Adipocyte (in vitro differentiated cells): ENCODE measurements around the gene HSF5.

Experiments used
- DNase-seq: peaks from one replicate; pipeline ENCODE4 v3.0.0-alpha.2; 2015; ENCODE audit warnings: low read depth
- H3K27me3 ChIP-seq: replicated peaks from 2 replicates; pipeline ENCODE4 v1.7.0; 2013; ENCODE audit warnings: mild to moderate bottlenecking, low read length, moderate library complexity; ENCODE audit not compliant: control insufficient read depth, insufficient read depth
- H3K36me3 ChIP-seq: 2 replicates; pipeline ENCODE4 v1.7.0; 2013; ENCODE audit warnings: low read length, mild to moderate bottlenecking, moderate library complexity; ENCODE audit not compliant: control insufficient read depth, insufficient read depth, severe bottlenecking
- H3K4me1 ChIP-seq: 2 replicates; pipeline ENCODE4 v1.7.0; 2013; ENCODE audit warnings: mild to moderate bottlenecking, low read length, moderate library complexity; ENCODE audit not compliant: control insufficient read depth, insufficient read depth
- H3K4me3 ChIP-seq: 2 replicates; pipeline ENCODE4 v1.7.0; 2013; ENCODE audit warnings: mild to moderate bottlenecking, low read length, moderate library complexity
- H3K9ac ChIP-seq: 2 replicates; pipeline ENCODE4 v1.7.0; 2013; ENCODE audit warnings: mild to moderate bottlenecking, low read length, moderate library complexity
- H3K9me3 ChIP-seq: 2 replicates; pipeline ENCODE4 v1.7.0; 2013; ENCODE audit warnings: mild to moderate bottlenecking, low read length, moderate library complexity; ENCODE audit not compliant: control insufficient read depth

Gene HSF5

DNA sequence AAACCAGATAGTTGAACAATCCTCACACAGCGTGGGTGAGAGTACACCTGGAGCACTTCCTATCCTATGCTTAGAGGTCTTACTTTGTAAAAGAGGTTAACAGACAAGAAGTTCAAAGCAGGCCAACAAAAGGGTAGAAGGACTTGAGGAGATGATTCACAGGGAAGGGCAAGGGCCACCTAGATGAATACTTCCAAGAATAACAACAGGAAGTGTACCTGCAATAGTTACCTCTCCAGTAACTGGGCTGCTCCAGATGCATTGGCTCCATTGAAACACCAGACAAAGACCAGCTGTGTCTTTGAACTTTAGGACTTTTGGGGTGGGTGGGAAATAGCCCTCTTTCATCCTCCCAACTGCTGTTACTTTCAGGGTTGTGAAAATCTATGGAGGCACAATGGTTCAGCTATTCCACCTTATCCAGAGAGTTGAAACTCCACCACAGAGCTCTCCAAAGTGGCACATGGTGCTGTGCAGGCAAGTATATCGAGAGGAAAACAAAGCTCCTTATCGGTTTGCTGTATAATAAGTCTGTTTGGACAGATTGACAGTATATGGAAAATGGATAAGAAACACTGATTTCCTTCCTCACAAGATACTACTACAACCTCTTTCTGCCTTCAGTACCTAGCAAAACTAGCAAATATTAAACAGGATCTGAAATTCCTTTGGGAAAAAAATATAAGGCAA, 93.5 kb downstream of the HSF5 start:
- Histone ChIP-seq H3K36me3 (no peaks in the 10 kb centered on the region), H3K4me3 (no peak overlapping the region)

GRCh38 chr17:58391302-58391984, 96.8 kb downstream of the HSF5 start:
- Histone ChIP-seq H3K4me1 (no peaks in the 10 kb centered on the region), H3K27me3 (peaks cover 55% of the 10 kb centered on the region), H3K9ac (no peak overlapping the region), H3K36me3 (no peaks in the 10 kb centered on the region), H3K4me3 (no peak overlapping the region), H3K9me3 (no peaks in the 10 kb centered on the region)
- no peak for DNase-seq

More for the DNA sequence above, 93.5 kb downstream of the HSF5 start:
- peaks cover 49% of the 10 kb centered on the region for H3K27me3 ChIP-seq
- H3K9ac ChIP-seq = no peak overlapping the region
- no peaks in the 10 kb centered on the region for H3K4me1 ChIP-seq
- H3K9me3 ChIP-seq = no peaks in the 10 kb centered on the region
- no peak for DNase-seq

DNA sequence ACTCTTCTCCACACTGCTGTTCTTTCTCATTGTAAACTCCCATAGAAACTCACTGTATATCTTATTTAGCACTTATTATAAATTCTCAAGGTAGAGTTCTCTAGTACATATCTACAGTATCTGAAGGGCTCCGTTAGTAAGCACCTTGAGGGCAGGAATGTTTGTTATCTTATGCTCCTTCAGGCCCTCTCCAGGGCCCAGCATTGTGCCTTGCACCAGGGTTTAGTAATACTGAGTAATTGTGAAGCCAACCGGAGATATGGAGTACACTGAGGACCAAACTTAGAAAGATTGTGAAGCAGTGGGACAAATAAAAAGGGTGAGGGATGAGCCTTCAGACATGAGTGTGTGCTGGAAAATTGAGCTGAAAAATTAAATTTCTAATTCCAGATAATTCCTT, 97.3 kb downstream of the HSF5 start:
- DNase-seq = no peak
- Histone ChIP-seq H3K4me3 (no peak overlapping the region), H3K4me1 (no peaks in the 10 kb centered on the region), H3K27me3 (peaks cover 53% of the 10 kb centered on the region), H3K9ac (no peak overlapping the region), H3K36me3 (no peaks in the 10 kb centered on the region), H3K9me3 (no peaks in the 10 kb centered on the region)

- Histone ChIP-seq H3K4me1 (no peaks in the 10 kb centered on the region), H3K36me3 (no peaks in the 10 kb centered on the region), H3K4me3 (no peak overlapping the region), H3K9ac (no peak overlapping the region), H3K27me3 (peaks cover 58% of the 10 kb centered on the region), H3K9me3 (no peaks in the 10 kb centered on the region)
- no peak for DNase-seq
Observed at GRCh38 chr17:58388302-58389190, 99.7 kb downstream of the HSF5 start.

DNA sequence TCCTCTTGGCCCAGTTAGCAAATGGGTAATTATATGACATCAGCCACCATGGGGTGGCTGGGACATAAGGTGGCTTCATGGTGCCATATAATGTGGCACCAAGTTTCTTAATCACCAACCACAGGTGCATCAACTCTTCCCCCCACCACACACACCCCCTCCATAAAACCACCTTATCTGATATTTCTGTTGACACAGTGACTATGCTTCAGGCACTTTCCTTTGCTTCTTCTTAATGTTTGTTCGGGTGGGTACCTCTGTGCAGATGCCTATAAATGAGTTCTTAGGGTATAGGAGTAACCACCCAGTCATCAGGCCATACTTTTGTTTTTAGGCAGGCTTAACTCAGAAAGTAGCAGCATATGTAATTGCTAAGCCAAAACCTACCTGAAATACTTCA, 100.4 kb downstream of the HSF5 start:
- no peaks in the 10 kb centered on the region for H3K9me3 ChIP-seq
- no peak overlapping the region for H3K4me3 ChIP-seq
- H3K4me1 ChIP-seq = no peaks in the 10 kb centered on the region
- H3K36me3 ChIP-seq = no peaks in the 10 kb centered on the region
- H3K27me3 ChIP-seq = peaks cover 59% of the 10 kb centered on the region
- no peak overlapping the region for H3K9ac ChIP-seq
- DNase-seq = no peak

DNA sequence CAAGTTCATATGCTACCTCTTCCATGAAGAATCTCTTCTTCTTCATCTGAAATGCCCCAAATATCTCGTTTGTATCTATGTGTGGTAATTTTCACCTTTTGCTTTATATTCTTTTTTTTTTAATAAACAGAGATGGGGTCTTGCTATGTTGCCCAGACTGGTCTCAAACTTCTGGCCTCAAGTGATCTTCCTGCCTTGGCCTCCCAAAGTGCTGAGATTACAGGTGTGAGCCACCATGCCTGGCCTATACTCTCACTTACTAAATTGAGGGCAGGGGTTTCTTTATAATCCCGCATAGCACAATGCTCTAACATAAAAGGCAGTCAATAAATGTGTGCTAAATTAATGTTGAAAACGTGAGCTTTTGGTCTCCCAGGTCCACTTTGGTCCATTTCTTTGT, 101.5 kb downstream of the HSF5 start:
- Histone ChIP-seq H3K4me3 (no peak overlapping the region), H3K4me1 (no peaks in the 10 kb centered on the region), H3K9me3 (no peaks in the 10 kb centered on the region), H3K27me3 (peaks cover 57% of the 10 kb centered on the region), H3K9ac (no peak overlapping the region), H3K36me3 (no peaks in the 10 kb centered on the region)
- DNase-seq = no peak

DNA sequence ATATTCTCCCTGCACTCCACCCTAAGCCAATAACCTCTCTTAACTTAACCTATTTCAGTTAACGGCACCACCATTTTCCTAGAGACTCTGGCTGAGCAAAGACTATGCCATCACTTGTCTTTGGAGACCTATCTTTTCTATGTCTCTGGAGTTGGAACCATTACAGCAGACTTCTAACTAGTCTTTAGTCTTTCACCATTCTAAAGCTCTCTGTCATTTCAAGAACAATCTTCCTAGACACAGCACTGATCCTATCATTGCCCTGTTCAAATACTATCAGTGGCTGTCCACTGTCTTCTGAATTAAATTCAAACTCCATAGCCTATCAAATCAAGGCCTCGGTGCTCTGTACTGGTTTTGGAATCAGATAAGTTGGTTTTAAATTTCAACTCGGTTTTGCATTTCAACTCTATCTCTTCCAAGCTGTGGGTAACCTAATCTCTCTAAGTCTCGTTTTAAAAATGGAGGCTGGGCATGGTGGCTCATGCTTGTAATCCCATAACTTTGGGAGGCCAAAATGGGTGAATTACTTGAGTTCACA, 102.8 kb downstream of the HSF5 start:
- no peak overlapping the region for H3K9ac ChIP-seq
- no peak for DNase-seq
- no peaks in the 10 kb centered on the region for H3K36me3 ChIP-seq
- no peaks in the 10 kb centered on the region for H3K9me3 ChIP-seq
- no peaks in the 10 kb centered on the region for H3K4me1 ChIP-seq
- H3K4me3 ChIP-seq = no peak overlapping the region
- H3K27me3 ChIP-seq = peaks cover 44% of the 10 kb centered on the region

- Histone ChIP-seq H3K4me1 (no peaks in the 10 kb centered on the region), H3K27me3 (peaks cover 40% of the 10 kb centered on the region), H3K9me3 (no peaks in the 10 kb centered on the region), H3K4me3 (no peak overlapping the region), H3K36me3 (no peaks in the 10 kb centered on the region), H3K9ac (no peak overlapping the region)
- no peak for DNase-seq
Observed at GRCh38 chr17:58384897-58385296, 103.3 kb downstream of the HSF5 start.

DNA sequence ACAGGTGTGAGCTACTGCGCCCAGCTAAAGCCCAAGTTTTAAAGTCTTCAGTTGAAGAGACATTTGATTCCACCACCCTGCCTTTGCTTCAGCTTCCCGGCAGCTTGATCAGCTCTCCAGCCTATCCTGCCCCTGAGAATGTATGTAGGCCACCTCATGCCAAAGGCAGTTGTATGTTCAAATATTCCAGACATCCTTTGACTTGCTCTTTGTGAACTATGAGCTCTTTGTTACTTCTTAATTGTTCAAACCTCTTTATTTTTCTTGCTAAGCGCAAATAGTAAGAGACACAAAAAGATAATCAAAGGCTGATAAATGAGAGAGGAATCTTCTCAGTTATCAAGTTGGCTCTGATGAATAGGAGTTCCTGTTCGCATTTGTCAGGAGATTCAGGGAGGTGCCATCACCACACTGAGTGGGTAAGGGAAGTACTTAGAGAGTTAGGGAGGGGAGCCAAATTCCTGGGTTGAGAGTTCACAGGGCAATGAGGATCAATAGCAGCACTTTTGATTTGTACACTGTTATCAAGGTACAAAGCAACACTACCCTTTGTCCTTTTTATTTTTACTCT, 104.2 kb downstream of the HSF5 start:
- Histone ChIP-seq H3K9ac (no peak overlapping the region), H3K4me3 (no peak overlapping the region), H3K36me3 (no peaks in the 10 kb centered on the region), H3K4me1 (no peaks in the 10 kb centered on the region), H3K9me3 (no peaks in the 10 kb centered on the region), H3K27me3 (peaks cover 35% of the 10 kb centered on the region)
- DNase-seq = no peak

DNA sequence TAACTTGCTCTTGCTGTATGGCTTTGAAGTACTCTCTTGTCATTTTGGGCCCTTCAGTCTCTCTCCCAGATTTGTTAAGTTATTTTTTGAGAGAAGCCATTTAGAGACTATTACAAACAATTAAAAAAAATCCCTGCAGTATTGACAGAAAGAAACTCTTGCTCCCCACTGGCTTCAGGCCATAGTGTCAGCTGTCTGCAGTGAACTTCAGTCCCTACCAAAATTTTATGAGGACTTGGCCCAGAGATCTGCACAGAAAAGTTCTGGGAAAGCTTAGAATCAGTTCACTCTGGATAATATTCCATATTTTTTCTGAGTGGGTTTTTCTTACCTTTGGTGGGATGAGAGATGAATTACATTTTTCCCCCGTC, 105.4 kb downstream of the HSF5 start:
- H3K36me3 ChIP-seq = no peaks in the 10 kb centered on the region
- no peaks in the 10 kb centered on the region for H3K9me3 ChIP-seq
- peaks cover 30% of the 10 kb centered on the region for H3K27me3 ChIP-seq
- no peak overlapping the region for H3K9ac ChIP-seq
- no peak for DNase-seq
- H3K4me3 ChIP-seq = no peak overlapping the region
- no peaks in the 10 kb centered on the region for H3K4me1 ChIP-seq
